ENCODE data around the gene RARA. TPM values are rescaled to one million over a fixed set of nuclear protein-coding genes. Genes with fewer than 3 reads are reported as not detected.

RARA gene
- total and polyA plus RNA-seq, 8 donors = 11.2 to 40.8 (median 19.4) TPM

- Histone ChIP-seq H3K4me1 (peaks cover 10 to 32% (median 18%) of the 10 kb centered on the region in 4 donors), H3K27me3 (no peaks in the 10 kb centered on the region), H3K4me3 (no peak overlapping the region), H3K9me3 (no peaks in the 10 kb centered on the region), H3K27ac (no peak overlapping the region), H3K36me3 (no peaks in the 10 kb centered on the region)
- DNase-seq = no peak
- intact Hi-C loops (cut with DNase I; ENCODE audit: low total_unique reads) = loop anchor here (5.0 to 10.0 kb wide), 2 partner anchors 89 to 124 kb away; partner anchors contain the start of gene TOP2A
- WGBS, 5 donors = 83 to 92% (median 90%) methylated on average over 2 of the region's 2 CpGs
- TF ChIP-seq CTCF (IDR thresholded peaks at IDR 0.05) (no peak), POLR2AphosphoS5 (IDR thresholded peaks at IDR 0.05) (no peak), EP300 (IDR thresholded peaks at IDR 0.05) (no peak), POLR2A (IDR thresholded peaks at IDR 0.05) (no peak)
These were observed 17.7 kb upstream of the RARA start for GRCh38 chr17:40291281-40291664.

GRCh38 chr17:40293363-40293762 lies 15.6 kb upstream of the RARA start:
- Histone ChIP-seq H3K4me3 (no peak overlapping the region), H3K4me1 (peaks cover 4 to 19% (median 9%) of the 10 kb centered on the region in 4 donors), H3K27me3 (no peaks in the 10 kb centered on the region), H3K27ac (peak overlapping the region in 1 of 5 donors; percentile 45), H3K9me3 (no peaks in the 10 kb centered on the region), H3K36me3 (no peaks in the 10 kb centered on the region)
- DNase-seq = peak in 1 of 2 donors; percentile 40
- 85 to 98% (median 91%) methylated on average over 1 of the region's 1 CpG for WGBS, 5 donors
- no peak for TF ChIP-seq POLR2A (IDR thresholded peaks at IDR 0.05)
- TF ChIP-seq EP300 (IDR thresholded peaks at IDR 0.05) = no peak
- no peak for TF ChIP-seq CTCF (IDR thresholded peaks at IDR 0.05)
- no peak for TF ChIP-seq POLR2AphosphoS5 (IDR thresholded peaks at IDR 0.05)
- intact Hi-C loops (cut with DNase I; ENCODE audit: low total_unique reads) = loop anchor here (5.0 to 10.0 kb wide), 2 partner anchors 91 to 121 kb away; partner anchors contain the start of gene TOP2A

GRCh38 chr17:40295488-40296436 lies 13.2 kb upstream of the RARA start:
- WGBS, 5 donors = 66 to 76% (median 69%) methylated on average over 5 of the region's 5 CpGs
- H3K27ac ChIP-seq = no peak overlapping the region
- no peak overlapping the region for H3K4me3 ChIP-seq
- no peak for TF ChIP-seq POLR2AphosphoS5 (IDR thresholded peaks at IDR 0.05)
- no peak for TF ChIP-seq POLR2A (IDR thresholded peaks at IDR 0.05)
- TF ChIP-seq CTCF (IDR thresholded peaks at IDR 0.05) = no peak
- TF ChIP-seq EP300 (IDR thresholded peaks at IDR 0.05) = no peak
- no peaks in the 10 kb centered on the region for H3K27me3 ChIP-seq
- DNase-seq = no peak
- no peaks in the 10 kb centered on the region for H3K9me3 ChIP-seq
- intact Hi-C loops (cut with DNase I; ENCODE audit: low total_unique reads) = loop anchor here (10.0 kb wide), 1 partner anchor 119 kb away; the partner anchor contains the start of gene TOP2A
- H3K4me1 ChIP-seq = no peaks in the 10 kb centered on the region
- no peaks in the 10 kb centered on the region for H3K36me3 ChIP-seq

GRCh38 chr17:40297511-40297910 lies 11.5 kb upstream of the RARA start:
- no peaks in the 10 kb centered on the region for H3K36me3 ChIP-seq
- WGBS, 5 donors = 87 to 96% (median 95%) methylated on average over 2 of the region's 2 CpGs
- H3K4me3 ChIP-seq = no peak overlapping the region
- H3K9me3 ChIP-seq = no peaks in the 10 kb centered on the region
- H3K4me1 ChIP-seq = no peaks in the 10 kb centered on the region
- no peak for DNase-seq
- H3K27me3 ChIP-seq = no peaks in the 10 kb centered on the region
- intact Hi-C loops (cut with DNase I; ENCODE audit: low total_unique reads) = loop anchor here (10.0 kb wide), 1 partner anchor 117 kb away; the partner anchor contains the start of gene TOP2A
- no peak overlapping the region for H3K27ac ChIP-seq
- TF ChIP-seq POLR2AphosphoS5 (IDR thresholded peaks at IDR 0.05) (no peak), POLR2A (IDR thresholded peaks at IDR 0.05) (no peak), EP300 (IDR thresholded peaks at IDR 0.05) (no peak), CTCF (IDR thresholded peaks at IDR 0.05) (no peak)

Measured in stomach (tissue), 9 donors.